Mesendoderm (in vitro differentiated cells): ENCODE measurements around the gene FAM3A.

Experiments used
- DNase-seq: peaks from one replicate; pipeline ENCODE4 v3.0.0; 2013
- H2AK5ac ChIP-seq: 2 replicates; pipeline ENCODE4 v1.6.1; 2013; ENCODE audit warnings: low read length, inconsistent platforms
- H2BK120ac ChIP-seq: 2 replicates; pipeline ENCODE4 v1.6.1; 2013; ENCODE audit warnings: low read depth, mild to moderate bottlenecking, low read length, moderate library complexity, mixed read lengths
- H2BK15ac ChIP-seq: replicated peaks from 2 replicates; pipeline ENCODE4 v1.6.1; 2013; ENCODE audit warnings: low read depth, mild to moderate bottlenecking, moderate library complexity
- H2BK5ac ChIP-seq: 2 replicates; pipeline ENCODE4 v1.6.1; 2013; ENCODE audit warnings: low read length, inconsistent platforms
- H3K18ac ChIP-seq: 2 replicates; pipeline ENCODE4 v1.6.1; 2013; ENCODE audit warnings: mild to moderate bottlenecking, low read length, mixed read lengths
- H3K23ac ChIP-seq: one replicate; pipeline ENCODE4 v1.6.1; 2013; ENCODE audit warnings: low read length
- H3K27ac ChIP-seq: 2 replicates; pipeline ENCODE4 v1.5.1; 2013; ENCODE audit warnings: low read depth, mild to moderate bottlenecking, inconsistent platforms, low read length, moderate library complexity
- H3K27me3 ChIP-seq: 2 replicates; pipeline ENCODE4 v1.6.1; 2013; ENCODE audit warnings: low read length, control low read depth, mild to moderate bottlenecking, inconsistent platforms; ENCODE audit not compliant: insufficient read depth, poor library complexity
- H3K36me3 ChIP-seq: 2 replicates; pipeline ENCODE4 v1.6.1; 2013; ENCODE audit warnings: low read length, inconsistent platforms; ENCODE audit not compliant: control insufficient read depth, insufficient read depth
- H3K4ac ChIP-seq: one replicate; pipeline ENCODE4 v1.6.1; 2013; ENCODE audit warnings: low read depth, mild to moderate bottlenecking, low read length, moderate library complexity
- H3K4me1 ChIP-seq: 2 replicates; pipeline ENCODE4 v1.6.1; 2013; ENCODE audit warnings: low read depth, low read length, inconsistent platforms; ENCODE audit not compliant: control insufficient read depth
- H3K4me2 ChIP-seq: 2 replicates; pipeline ENCODE4 v1.6.1; 2013; ENCODE audit warnings: low read length
- H3K4me3 ChIP-seq: 2 replicates; pipeline ENCODE4 v1.5.1; 2013; ENCODE audit warnings: mild to moderate bottlenecking, low read length
- H3K56ac ChIP-seq: one replicate; pipeline ENCODE4 v1.6.1; 2013; ENCODE audit warnings: low read length
- H3K79me1 ChIP-seq: 2 replicates; pipeline ENCODE4 v1.6.1; 2013; ENCODE audit warnings: low read length, inconsistent platforms
- H3K79me2 ChIP-seq: 2 replicates; pipeline ENCODE4 v1.6.1; 2013; ENCODE audit warnings: mild to moderate bottlenecking, low read length; ENCODE audit not compliant: control insufficient read depth, insufficient read depth
- H3K9ac ChIP-seq: 2 replicates; pipeline ENCODE4 v1.6.1; 2013; ENCODE audit warnings: low read length, inconsistent platforms
- H4K5ac ChIP-seq: one replicate; pipeline ENCODE4 v1.6.1; 2013; ENCODE audit warnings: low read length
- H4K8ac ChIP-seq: one replicate; pipeline ENCODE4 v1.6.1; 2013; ENCODE audit warnings: low read depth, mild to moderate bottlenecking, control low read depth, low read length, moderate library complexity
- WGBS: extraction: QIAGEN DNeasy Blood & Tissue Kit; methylation state at CpG from one replicate; pipeline ENCODE4 v1.1.7; 2013; ENCODE audit warnings: low lambda C conversion rate, missing lambda C conversion rate; ENCODE audit not compliant: insufficient coverage; ENCODE audit errors: extremely low coverage; 5-methylcytosine and 5-hydroxymethylcytosine counted together

The FAM3A gene

GRCh38 chrX:154466907-154467306 lies 49.1 kb downstream of the FAM3A start:
- no peak for DNase-seq
- no peak overlapping the region for H3K23ac ChIP-seq
- no peaks in the 10 kb centered on the region for H3K27me3 ChIP-seq
- no peak overlapping the region for H3K9ac ChIP-seq
- H3K4me3 ChIP-seq, result no peak overlapping the region
- H2BK120ac ChIP-seq, result no peak overlapping the region
- H3K79me2 ChIP-seq, result no peaks in the 10 kb centered on the region
- no CpG with 5 or more reads among the region's 15 CpGs for WGBS
- H3K4ac ChIP-seq, result no peak overlapping the region
- no peak overlapping the region for H3K27ac ChIP-seq
- no peaks in the 10 kb centered on the region for H3K36me3 ChIP-seq
- no peak overlapping the region for H3K56ac ChIP-seq
- no peak overlapping the region for H3K4me2 ChIP-seq
- no peaks in the 10 kb centered on the region for H3K79me1 ChIP-seq
- H4K5ac ChIP-seq, result no peak overlapping the region
- H2BK5ac ChIP-seq, result no peak overlapping the region
- H2BK15ac ChIP-seq, result no peak overlapping the region
- no peak overlapping the region for H2AK5ac ChIP-seq
- H4K8ac ChIP-seq, result no peak overlapping the region
- no peak overlapping the region for H3K18ac ChIP-seq
- H3K4me1 ChIP-seq, result no peaks in the 10 kb centered on the region

- Histone ChIP-seq H3K4me2 (no peak overlapping the region), H3K56ac (no peak overlapping the region), H3K4me3 (no peak overlapping the region), H3K27me3 (no peaks in the 10 kb centered on the region), H3K36me3 (no peaks in the 10 kb centered on the region), H3K18ac (no peak overlapping the region), H3K23ac (no peak overlapping the region), H3K4me1 (no peaks in the 10 kb centered on the region), H4K5ac (no peak overlapping the region), H3K79me1 (no peaks in the 10 kb centered on the region), H2BK120ac (no peak overlapping the region), H2BK15ac (no peak overlapping the region), H2AK5ac (no peak overlapping the region), H3K79me2 (no peaks in the 10 kb centered on the region), H3K4ac (no peak overlapping the region), H3K27ac (no peak overlapping the region), H2BK5ac (no peak overlapping the region), H3K9ac (no peak overlapping the region), H4K8ac (no peak overlapping the region)
- no peak for DNase-seq
- no CpG with 5 or more reads among the region's 32 CpGs for WGBS
Observed at GRCh38 chrX:154466036-154466435, 50.0 kb downstream of the FAM3A start.

- H3K27me3 ChIP-seq, result no peaks in the 10 kb centered on the region
- DNase-seq, result no peak
- no peak overlapping the region for H3K27ac ChIP-seq
- H3K36me3 ChIP-seq, result no peaks in the 10 kb centered on the region
- no peak overlapping the region for H2BK120ac ChIP-seq
- no peak overlapping the region for H3K4me3 ChIP-seq
- H3K4ac ChIP-seq, result no peak overlapping the region
- no peak overlapping the region for H3K56ac ChIP-seq
- H2BK15ac ChIP-seq, result no peak overlapping the region
- no peak overlapping the region for H3K23ac ChIP-seq
- H4K8ac ChIP-seq, result no peak overlapping the region
- H3K4me2 ChIP-seq, result no peak overlapping the region
- no peaks in the 10 kb centered on the region for H3K4me1 ChIP-seq
- no CpG with 5 or more reads among the region's 14 CpGs for WGBS
- H3K79me2 ChIP-seq, result no peaks in the 10 kb centered on the region
- no peak overlapping the region for H3K9ac ChIP-seq
- no peak overlapping the region for H3K18ac ChIP-seq
- no peak overlapping the region for H2BK5ac ChIP-seq
- H2AK5ac ChIP-seq, result no peak overlapping the region
- no peak overlapping the region for H4K5ac ChIP-seq
- no peaks in the 10 kb centered on the region for H3K79me1 ChIP-seq
Observed at GRCh38 chrX:154465601-154466000, 50.4 kb downstream of the FAM3A start.

GRCh38 chrX:154464806-154465365 lies 51.1 kb downstream of the FAM3A start:
- Histone ChIP-seq H3K4me2 (no peak overlapping the region), H3K4ac (no peak overlapping the region), H2BK5ac (no peak overlapping the region), H3K56ac (no peak overlapping the region), H4K8ac (no peak overlapping the region), H3K4me1 (no peaks in the 10 kb centered on the region), H2BK15ac (no peak overlapping the region), H3K27me3 (no peaks in the 10 kb centered on the region), H3K18ac (no peak overlapping the region), H4K5ac (no peak overlapping the region), H2BK120ac (no peak overlapping the region), H3K4me3 (no peak overlapping the region), H3K79me2 (no peaks in the 10 kb centered on the region), H3K23ac (no peak overlapping the region), H3K9ac (no peak overlapping the region), H3K79me1 (no peaks in the 10 kb centered on the region), H3K36me3 (no peaks in the 10 kb centered on the region), H3K27ac (no peak overlapping the region), H2AK5ac (no peak overlapping the region)
- no peak for DNase-seq
- WGBS, result no CpG with 5 or more reads among the region's 28 CpGs

- H3K23ac ChIP-seq, result no peak overlapping the region
- no peak overlapping the region for H2BK120ac ChIP-seq
- no peak overlapping the region for H2BK5ac ChIP-seq
- no peak overlapping the region for H3K4me2 ChIP-seq
- no CpG with 5 or more reads among the region's 36 CpGs for WGBS
- H3K56ac ChIP-seq, result no peak overlapping the region
- no peaks in the 10 kb centered on the region for H3K79me1 ChIP-seq
- H3K4me1 ChIP-seq, result no peaks in the 10 kb centered on the region
- no peak overlapping the region for H2AK5ac ChIP-seq
- no peaks in the 10 kb centered on the region for H3K36me3 ChIP-seq
- H4K5ac ChIP-seq, result no peak overlapping the region
- no peak overlapping the region for H3K27ac ChIP-seq
- no peaks in the 10 kb centered on the region for H3K79me2 ChIP-seq
- no peak overlapping the region for H4K8ac ChIP-seq
- no peak overlapping the region for H3K4ac ChIP-seq
- no peak overlapping the region for H2BK15ac ChIP-seq
- H3K4me3 ChIP-seq, result no peak overlapping the region
- no peaks in the 10 kb centered on the region for H3K27me3 ChIP-seq
- no peak overlapping the region for H3K9ac ChIP-seq
- H3K18ac ChIP-seq, result no peak overlapping the region
- no peak for DNase-seq
Observed at GRCh38 chrX:154463611-154464220, 52.3 kb downstream of the FAM3A start.

- no CpG with 5 or more reads among the region's 8 CpGs for WGBS
Observed at GRCh38 chrX:154462396-154462795, 53.6 kb downstream of the FAM3A start.

More at GRCh38 chrX:154462396-154462795, 53.6 kb downstream of the FAM3A start:
- Histone ChIP-seq H4K8ac (no peak overlapping the region), H4K5ac (no peak overlapping the region), H2BK5ac (no peak overlapping the region), H3K4me2 (no peak overlapping the region), H3K27me3 (no peaks in the 10 kb centered on the region), H3K18ac (no peak overlapping the region), H3K27ac (no peak overlapping the region), H3K4ac (no peak overlapping the region), H3K4me1 (no peaks in the 10 kb centered on the region), H3K79me2 (no peaks in the 10 kb centered on the region), H3K9ac (no peak overlapping the region), H3K56ac (no peak overlapping the region), H3K23ac (no peak overlapping the region), H3K79me1 (no peaks in the 10 kb centered on the region), H2AK5ac (no peak overlapping the region), H2BK15ac (no peak overlapping the region), H3K36me3 (no peaks in the 10 kb centered on the region), H3K4me3 (no peak overlapping the region), H2BK120ac (no peak overlapping the region)
- DNase-seq, result no peak
